HepG2 (cell line): Measurements from ENCODE around the gene FAM174B. TPM values are rescaled to one million over a fixed set of nuclear protein-coding genes. Genes with fewer than 3 reads are reported as not detected.

Experiments used
- ATAC-seq: fragments of 200-7000 bp; cut with Tn5 transposase; 3 replicates; pipeline ENCODE4 v1.9.1; 2020; ENCODE audit warnings: mild to moderate bottlenecking, moderate library complexity
- BruUV-seq: library from RNA; stranded (reverse); fragments of 400-500 nt; replicated peaks from 2 replicates; lab custom pipeline; 2021; lab: Mats Ljungman, UMichigan
- CTCF ChIA-PET: fragments of 300-600 bp; formaldehyde crosslinking; extraction: SDS; loops from one replicate; lab custom pipeline; 2021; ENCODE audit warnings: low total read pairs, inconsistent platforms, low intra/inter-chr PET ratio; lab: Yijun Ruan, JAX
- POLR2A ChIA-PET: fragments of 350-600 bp; sonication (Branson Sonifier 250); formaldehyde crosslinking; loops from one replicate; lab custom pipeline; 2020; ENCODE audit warnings: antibody characterized with exemption, inconsistent platforms; lab: Yijun Ruan, JAX
- DNase-seq: peaks from one replicate; pipeline ENCODE4 v3.0.0-alpha.2; 2015; ENCODE audit warnings: low spot score
- FAIRE-seq: peaks from 3 replicates; lab custom pipeline; 2011; peaks lifted over from hg19 to GRCh38; lab: Jason Lieb, UNC
- H2AFZ ChIP-seq: one replicate; pipeline ENCODE4 v1.6.1; 2011; ENCODE audit warnings: low read length, inconsistent platforms
- H3K27ac ChIP-seq: fragments of 300-600 bp; 3 replicates; pipeline ENCODE4 v1.8.0; 2011; ENCODE audit warnings: mixed run types, mild to moderate bottlenecking, mixed read lengths, low read length, inconsistent platforms; ENCODE audit not compliant: insufficient read depth; ENCODE audit errors: extremely low read length
- H3K27me3 ChIP-seq, 2 experiments: fragments of 200-600 bp in 1 of 2; 2 replicates in 1 of 2; 3 replicates in 1 of 2; pipeline versions ENCODE4 v1.6.0 to v1.8.0; 2011; ENCODE audit warnings: low read length in 2 of 2, mild to moderate bottlenecking in 2 of 2, moderate library complexity in 2 of 2, inconsistent platforms in 1 of 2; ENCODE audit not compliant: insufficient read depth in 2 of 2, control insufficient read depth in 1 of 2
- H3K36me3 ChIP-seq, 2 experiments: fragments of 200-600 bp in 1 of 2; replicated peaks in 1 of 2; 2 replicates in 1 of 2; 3 replicates in 1 of 2; pipeline versions ENCODE4 v1.5.1 to v1.8.0; 2011; ENCODE audit warnings: low read length in 2 of 2, inconsistent platforms in 1 of 2; ENCODE audit not compliant: insufficient read depth in 2 of 2, control insufficient read depth in 1 of 2
- H3K4me1 ChIP-seq: 2 replicates; pipeline ENCODE4 v1.5.1; 2012; ENCODE audit warnings: low read length, inconsistent platforms; ENCODE audit not compliant: insufficient read depth
- H3K4me2 ChIP-seq: 2 replicates; pipeline ENCODE4 v1.6.0; 2011; ENCODE audit warnings: low read depth, low read length, inconsistent platforms
- H3K4me3 ChIP-seq, 3 experiments: fragments of 200-600 bp in 1 of 3; sonication (generic), shearing (Covaris generic) in 1 of 3; replicated peaks in 1 of 3; 2 replicates each; pipeline ENCODE4 v1.5.1; 2011 to 2016; ENCODE audit warnings: low read length in 3 of 3, inconsistent platforms in 2 of 3, low read depth in 2 of 3, mild to moderate bottlenecking in 2 of 3, control low read depth in 1 of 3, mixed read lengths in 1 of 3; ENCODE audit not compliant: insufficient read depth in 1 of 3
- H3K79me2 ChIP-seq: one replicate; pipeline ENCODE4 v1.6.1; 2011; ENCODE audit warnings: low read length, inconsistent platforms; ENCODE audit not compliant: insufficient read depth
- H3K9ac ChIP-seq: 2 replicates; pipeline ENCODE4 v1.6.0; 2011; ENCODE audit warnings: mild to moderate bottlenecking, low read depth, low read length, inconsistent platforms; ENCODE audit not compliant: insufficient read depth
- H3K9me3 ChIP-seq: 2 replicates; pipeline ENCODE4 v1.5.1; 2012; ENCODE audit warnings: mild to moderate bottlenecking, low read length
- H4K20me1 ChIP-seq: 2 replicates; pipeline ENCODE4 v1.6.0; 2011; ENCODE audit warnings: inconsistent platforms, mild to moderate bottlenecking, low read length, moderate library complexity; ENCODE audit not compliant: insufficient read depth
- ARID3A ChIP-seq: IDR thresholded peaks from 2 replicates; pipeline ENCODE4 v1.6.1; 2012; ENCODE audit warnings: low read depth, low read length, improper control_type of control experiment
- BCLAF1 ChIP-seq: fragments of 450-650 bp; IDR thresholded peaks from 2 replicates; pipeline ENCODE4 v1.6.1; 2017; ENCODE audit warnings: mild to moderate bottlenecking
- DNMT1 ChIP-seq: sonication (generic); formaldehyde crosslinking; IDR thresholded peaks from 2 replicates; pipeline ENCODE4 v1.5.1; 2020; ENCODE audit warnings: mild to moderate bottlenecking, missing genetic modification reagents
- SMAD3 ChIP-seq: sonication (generic); formaldehyde crosslinking; IDR thresholded peaks from 2 replicates; pipeline ENCODE4 v1.4.0; 2020; ENCODE audit warnings: missing genetic modification reagents
- SP1 ChIP-seq, 2 experiments: fragments of 450-650 bp in 1 of 2; sonication (generic) in 1 of 2; formaldehyde crosslinking in 1 of 2; IDR thresholded peaks; 2 replicates each; pipeline versions ENCODE4 v1.4.0 to v1.6.1; 2016 to 2020; ENCODE audit warnings: missing genetic modification reagents in 1 of 2
- TAF1 ChIP-seq: sonication (generic); formaldehyde crosslinking; IDR thresholded peaks from 2 replicates; pipeline ENCODE4 v1.4.0; 2020; ENCODE audit warnings: missing genetic modification reagents
- ZBTB3 ChIP-seq: sonication (generic); formaldehyde crosslinking; IDR thresholded peaks from 2 replicates; pipeline ENCODE4 v1.4.0; 2020; ENCODE audit warnings: low read depth, mild to moderate bottlenecking, moderate library complexity, missing genetic modification reagents, borderline replicate concordance
- ZBTB42 ChIP-seq: sonication (generic); formaldehyde crosslinking; IDR thresholded peaks from 2 replicates; pipeline ENCODE4 v1.5.0; 2020; ENCODE audit warnings: mild to moderate bottlenecking, missing genetic modification reagents
- ZKSCAN8 ChIP-seq: IDR thresholded peaks from 2 replicates; pipeline ENCODE4 v1.6.1; 2016; ENCODE audit warnings: borderline replicate concordance, missing genetic modification reagents, missing compliant biosample characterization
- ZNF7 ChIP-seq: IDR thresholded peaks from 2 replicates; pipeline ENCODE4 v1.6.1; 2016; ENCODE audit warnings: missing biosample characterization, missing genetic modification reagents
- WGBS: methylation state at CpG from one replicate; pipeline ENCODE4 v1.1.6; 2017; ENCODE audit warnings: low lambda C conversion rate; 5-methylcytosine and 5-hydroxymethylcytosine counted together
- in situ Hi-C: cut with HindIII; loops from 2 replicates; pipeline ENCODE4 v1.10.0; 2017; ENCODE audit warnings: low pct_unique_long_range_greater_than_20kb; ENCODE audit not compliant: extremely low pct_ligation_motif_present
- intact Hi-C: fragments of 100-400 bp; cut with micrococcal nuclease; formaldehyde crosslinking; loops from one replicate; pipeline ENCODE4 v1.10.0; 2022; ENCODE audit not compliant: unreplicated experiment
- polyA plus RNA-seq, 8 experiments: library from polyadenylated mRNA; depleted of rRNA in 3 of 8; stranded (reverse) in 7 of 8; unstranded in 1 of 8; fragments of >200 nt; fragmentation: Illumina TruSeq in 4 of 8; extraction: Trizol in 4 of 8; gene quantifications; 2 replicates each; pipeline versions ENCODE4 v1.2.1 to v1.2.3, GENCODE V29; 2011 to 2016; ENCODE audit warnings: low read depth in 4 of 8, missing spikeins in 1 of 8, mixed read lengths in 1 of 8; ENCODE audit not compliant: insufficient read depth in 1 of 8
- total RNA-seq, 5 experiments: library from RNA; depleted of rRNA; stranded (reverse); fragments of >200 nt; fragmentation: Illumina TruSeq; extraction: Trizol; gene quantifications; 2 replicates each; pipeline ENCODE4 v1.2.3, GENCODE V29; 2016; ENCODE audit warnings: low read depth in 1 of 5
- TF ChIP-seq, protein P1 (sequence below): sonication (generic); formaldehyde crosslinking; IDR thresholded peaks from 2 replicates; pipeline ENCODE4 v1.5.1; 2020; ENCODE audit warnings: mild to moderate bottlenecking, missing genetic modification reagents, borderline replicate concordance

Gene FAM174B
- total and polyA plus RNA-seq, 2 of the 13 experiments (the other 11 are each of a cell fraction or from before 2014, with no cell fraction given), result 0.90 to 2.1 TPM

- in situ Hi-C loops (no loop called here), intact Hi-C loops (no loop called here)
- BruUV-seq, result no TSS peak
- ChIA-PET POLR2A (no interaction called here), CTCF (no interaction called here)
- Histone ChIP-seq H3K4me2 (no peak overlapping the region), H3K4me3 (no peak overlapping the region), H3K9me3 (peaks cover 8% of the 10 kb centered on the region), H4K20me1 (no peaks in the 10 kb centered on the region), H3K27me3 (peaks cover 5 to 66% of the 10 kb centered on the region in 2 experiments; a peak in 3 of 5 replicates), H3K9ac (no peak overlapping the region), H3K4me1 (no peaks in the 10 kb centered on the region), H3K36me3 (no peaks in the 10 kb centered on the region), H2AFZ (no peak overlapping the region), H3K79me2 (no peaks in the 10 kb centered on the region), H3K27ac (no peak overlapping the region)
- DNase-seq, result no peak
- 15% methylated on average over 4 of the region's 4 CpGs for WGBS
- ATAC-seq, result no peak
- no peak for TF ChIP-seq ZBTB42 (CRISPR knock-in tag)
- TF ChIP-seq BCLAF1, result no peak
- no peak for TF ChIP-seq ZKSCAN8 (CRISPR knock-in tag)
- TF ChIP-seq TAF1, result no peak
- no peak for TF ChIP-seq ZBTB3 (CRISPR knock-in tag)
- TF ChIP-seq ZNF7, result no peak
- TF ChIP-seq SMAD3 (CRISPR knock-in tag), result no peak
- TF ChIP-seq, protein P1, sequence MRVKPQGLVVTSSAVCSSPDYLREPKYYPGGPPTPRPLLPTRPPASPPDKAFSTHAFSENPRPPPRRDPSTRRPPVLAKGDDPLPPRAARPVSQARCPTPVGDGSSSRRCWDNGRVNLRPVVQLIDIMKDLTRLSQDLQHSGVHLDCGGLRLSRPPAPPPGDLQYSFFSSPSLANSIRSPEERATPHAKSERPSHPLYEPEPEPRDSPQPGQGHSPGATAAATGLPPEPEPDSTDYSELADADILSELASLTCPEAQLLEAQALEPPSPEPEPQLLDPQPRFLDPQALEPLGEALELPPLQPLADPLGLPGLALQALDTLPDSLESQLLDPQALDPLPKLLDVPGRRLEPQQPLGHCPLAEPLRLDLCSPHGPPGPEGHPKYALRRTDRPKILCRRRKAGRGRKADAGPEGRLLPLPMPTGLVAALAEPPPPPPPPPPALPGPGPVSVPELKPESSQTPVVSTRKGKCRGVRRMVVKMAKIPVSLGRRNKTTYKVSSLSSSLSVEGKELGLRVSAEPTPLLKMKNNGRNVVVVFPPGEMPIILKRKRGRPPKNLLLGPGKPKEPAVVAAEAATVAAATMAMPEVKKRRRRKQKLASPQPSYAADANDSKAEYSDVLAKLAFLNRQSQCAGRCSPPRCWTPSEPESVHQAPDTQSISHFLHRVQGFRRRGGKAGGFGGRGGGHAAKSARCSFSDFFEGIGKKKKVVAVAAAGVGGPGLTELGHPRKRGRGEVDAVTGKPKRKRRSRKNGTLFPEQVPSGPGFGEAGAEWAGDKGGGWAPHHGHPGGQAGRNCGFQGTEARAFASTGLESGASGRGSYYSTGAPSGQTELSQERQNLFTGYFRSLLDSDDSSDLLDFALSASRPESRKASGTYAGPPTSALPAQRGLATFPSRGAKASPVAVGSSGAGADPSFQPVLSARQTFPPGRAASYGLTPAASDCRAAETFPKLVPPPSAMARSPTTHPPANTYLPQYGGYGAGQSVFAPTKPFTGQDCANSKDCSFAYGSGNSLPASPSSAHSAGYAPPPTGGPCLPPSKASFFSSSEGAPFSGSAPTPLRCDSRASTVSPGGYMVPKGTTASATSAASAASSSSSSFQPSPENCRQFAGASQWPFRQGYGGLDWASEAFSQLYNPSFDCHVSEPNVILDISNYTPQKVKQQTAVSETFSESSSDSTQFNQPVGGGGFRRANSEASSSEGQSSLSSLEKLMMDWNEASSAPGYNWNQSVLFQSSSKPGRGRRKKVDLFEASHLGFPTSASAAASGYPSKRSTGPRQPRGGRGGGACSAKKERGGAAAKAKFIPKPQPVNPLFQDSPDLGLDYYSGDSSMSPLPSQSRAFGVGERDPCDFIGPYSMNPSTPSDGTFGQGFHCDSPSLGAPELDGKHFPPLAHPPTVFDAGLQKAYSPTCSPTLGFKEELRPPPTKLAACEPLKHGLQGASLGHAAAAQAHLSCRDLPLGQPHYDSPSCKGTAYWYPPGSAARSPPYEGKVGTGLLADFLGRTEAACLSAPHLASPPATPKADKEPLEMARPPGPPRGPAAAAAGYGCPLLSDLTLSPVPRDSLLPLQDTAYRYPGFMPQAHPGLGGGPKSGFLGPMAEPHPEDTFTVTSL (CRISPR knock-in tag), result no peak
- no peak for TF ChIP-seq DNMT1 (CRISPR knock-in tag)
- no peak for TF ChIP-seq ARID3A
- TF ChIP-seq SP1 (IDR thresholded peaks at IDR 0.05), result no peak
- no peak for TF ChIP-seq SP1 (CRISPR knock-in tag; IDR thresholded peaks at IDR 0.05)
- FAIRE-seq, result no peak
These were observed 71.5 kb downstream of the FAM174B start for GRCh38 chr15:92584105-92584504.
